ENCODE results near the gene MYO18B.

MYO18B gene

DNA sequence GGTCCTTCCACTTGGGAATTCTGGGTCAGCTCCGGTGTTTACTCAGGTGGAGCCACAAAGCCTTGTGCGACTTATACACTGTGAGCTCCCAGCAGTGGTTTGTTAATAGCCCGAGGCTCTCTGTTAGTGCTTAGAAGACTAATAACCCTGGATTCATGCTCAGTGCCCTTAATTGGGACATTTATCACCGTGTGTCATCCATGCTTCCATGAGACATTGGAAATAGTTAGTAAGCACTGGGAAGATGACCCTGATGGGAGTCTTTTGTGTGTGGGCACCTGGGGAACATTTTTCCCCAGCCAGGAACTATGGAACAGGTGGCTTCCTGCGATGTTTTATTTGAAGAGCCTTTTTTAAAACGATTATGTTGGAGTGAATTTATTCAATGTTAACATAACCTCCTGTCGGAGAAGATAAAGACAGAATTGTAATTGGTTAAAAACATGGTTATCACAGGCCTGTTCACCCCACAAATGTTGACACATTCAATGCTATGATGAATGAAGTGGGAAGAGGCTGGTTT lies 188.9 kb downstream of the MYO18B start:
- H3K4me1 ChIP-seq (ENCODE audit: control insufficient read depth, insufficient read depth, low read length), result peaks cover 32% of the 10 kb centered on the region
- no peaks in the 10 kb centered on the region for H3K27me3 ChIP-seq (ENCODE audit: control insufficient read depth, insufficient read depth, low read length)

DNA sequence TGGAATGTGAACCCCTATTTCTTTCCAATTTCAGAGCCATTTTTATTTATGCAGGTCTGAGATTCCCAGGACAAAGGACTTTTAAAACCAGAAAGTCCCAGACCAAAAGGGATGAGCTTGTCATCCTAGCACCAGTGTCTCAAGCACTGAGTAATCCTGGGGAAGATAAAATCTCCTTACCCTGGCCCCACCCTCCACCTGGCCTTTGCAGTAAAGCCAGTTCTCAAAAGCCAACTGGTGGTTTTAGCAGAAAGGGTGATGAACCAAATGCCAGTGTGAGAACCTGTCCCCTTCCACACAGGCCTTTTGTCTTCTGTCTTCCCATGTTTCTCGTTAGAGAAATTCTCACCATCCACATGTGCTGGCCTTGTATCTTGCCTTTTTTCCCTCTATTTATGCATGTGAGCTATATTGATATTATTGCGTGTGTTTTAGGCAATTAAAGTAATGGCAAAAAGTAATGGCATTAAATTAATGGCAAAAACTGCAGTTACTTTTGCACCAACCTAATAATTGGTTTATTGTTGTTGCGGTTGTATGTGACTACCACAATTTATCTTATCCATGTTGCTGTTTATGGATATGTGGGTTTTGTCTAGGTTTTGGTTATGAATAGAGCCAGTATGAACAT lies 191.3 kb downstream of the MYO18B start:
- peaks cover 35% of the 10 kb centered on the region for H3K4me1 ChIP-seq (ENCODE audit: control insufficient read depth, insufficient read depth, low read length)
- H3K9me3 ChIP-seq (ENCODE audit: control insufficient read depth, insufficient read depth, low read length), result no peaks in the 10 kb centered on the region
- H3K9ac ChIP-seq (ENCODE audit: low read depth, low read length), result no peak overlapping the region
- no peaks in the 10 kb centered on the region for H3K27me3 ChIP-seq (ENCODE audit: control insufficient read depth, insufficient read depth, low read length)
- no peaks in the 10 kb centered on the region for H3K36me3 ChIP-seq (ENCODE audit: control insufficient read depth, insufficient read depth, low read length)
- H3K4me3 ChIP-seq (ENCODE audit: low read depth, low read length), result no peak overlapping the region

More for the DNA sequence above, 188.9 kb downstream of the MYO18B start:
- no peak overlapping the region for H3K4me3 ChIP-seq (ENCODE audit: low read depth, low read length)
- H3K9me3 ChIP-seq (ENCODE audit: control insufficient read depth, insufficient read depth, low read length), result no peaks in the 10 kb centered on the region
- no peak overlapping the region for H3K9ac ChIP-seq (ENCODE audit: low read depth, low read length)
- no peaks in the 10 kb centered on the region for H3K36me3 ChIP-seq (ENCODE audit: control insufficient read depth, insufficient read depth, low read length)

- Histone ChIP-seq H3K36me3 (ENCODE audit: control insufficient read depth, insufficient read depth, low read length) (no peaks in the 10 kb centered on the region), H3K4me3 (ENCODE audit: low read depth, low read length) (peak overlapping the region; percentile 12), H3K4me1 (ENCODE audit: control insufficient read depth, insufficient read depth, low read length) (peaks cover 23% of the 10 kb centered on the region), H3K27me3 (ENCODE audit: control insufficient read depth, insufficient read depth, low read length) (no peaks in the 10 kb centered on the region), H3K9me3 (ENCODE audit: control insufficient read depth, insufficient read depth, low read length) (no peaks in the 10 kb centered on the region), H3K9ac (ENCODE audit: low read depth, low read length) (no peak overlapping the region)
These were observed 193.5 kb downstream of the MYO18B start for GRCh38 chr22:25935266-25936058.

DNA sequence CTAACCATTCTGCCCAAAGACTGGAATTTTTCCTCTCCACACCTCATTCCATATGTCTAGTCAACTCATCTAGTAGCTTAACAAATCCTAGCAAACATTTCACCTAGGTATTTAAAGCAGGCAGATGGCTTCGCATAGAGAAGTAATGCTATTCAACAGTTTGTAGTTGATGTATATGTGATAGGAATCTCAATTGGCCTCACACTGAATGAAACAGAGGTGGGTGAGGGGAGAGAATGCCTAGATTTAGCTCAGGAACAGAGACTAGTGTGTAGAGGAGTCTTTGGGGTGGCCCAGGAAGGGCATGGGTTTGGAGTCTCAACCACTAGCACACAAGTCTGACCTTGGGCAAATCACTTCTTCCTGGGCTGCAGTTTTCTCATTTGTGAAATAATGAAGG lies 196.2 kb downstream of the MYO18B start:
- peaks cover 25% of the 10 kb centered on the region for H3K4me1 ChIP-seq (ENCODE audit: control insufficient read depth, insufficient read depth, low read length)

DNA sequence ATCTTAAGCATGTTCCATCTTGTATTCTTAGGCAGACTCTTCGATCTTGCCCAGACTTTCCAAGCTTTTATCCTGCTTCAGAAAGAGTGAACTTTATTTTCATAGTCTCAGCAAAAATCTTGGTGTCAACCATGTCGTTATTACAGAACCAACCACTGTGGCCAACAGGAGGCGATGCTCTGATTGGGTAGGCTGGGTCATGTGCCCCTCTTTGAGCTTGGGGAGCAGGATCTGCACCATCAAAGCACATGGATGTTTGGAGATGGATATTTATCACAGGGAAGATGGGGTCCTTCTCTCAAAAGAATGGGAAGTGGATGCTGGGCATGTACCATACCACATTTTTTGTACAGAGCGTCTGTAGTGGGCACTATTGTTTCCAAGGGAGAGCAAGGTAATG lies 197.4 kb downstream of the MYO18B start:
- Histone ChIP-seq H3K9ac (ENCODE audit: low read depth, low read length) (no peak overlapping the region), H3K4me3 (ENCODE audit: low read depth, low read length) (no peak overlapping the region), H3K9me3 (ENCODE audit: control insufficient read depth, insufficient read depth, low read length) (no peaks in the 10 kb centered on the region), H3K27me3 (ENCODE audit: control insufficient read depth, insufficient read depth, low read length) (no peaks in the 10 kb centered on the region), H3K36me3 (ENCODE audit: control insufficient read depth, insufficient read depth, low read length) (no peaks in the 10 kb centered on the region), H3K4me1 (ENCODE audit: control insufficient read depth, insufficient read depth, low read length) (peaks cover 22% of the 10 kb centered on the region)

More for the DNA sequence above, 196.2 kb downstream of the MYO18B start:
- Histone ChIP-seq H3K27me3 (ENCODE audit: control insufficient read depth, insufficient read depth, low read length) (no peaks in the 10 kb centered on the region), H3K9ac (ENCODE audit: low read depth, low read length) (no peak overlapping the region), H3K36me3 (ENCODE audit: control insufficient read depth, insufficient read depth, low read length) (no peaks in the 10 kb centered on the region), H3K4me3 (ENCODE audit: low read depth, low read length) (no peak overlapping the region), H3K9me3 (ENCODE audit: control insufficient read depth, insufficient read depth, low read length) (no peaks in the 10 kb centered on the region)

GRCh38 chr22:25940479-25940878 lies 198.5 kb downstream of the MYO18B start:
- H3K4me1 ChIP-seq (ENCODE audit: control insufficient read depth, insufficient read depth, low read length), result peaks cover 17% of the 10 kb centered on the region
- no peaks in the 10 kb centered on the region for H3K9me3 ChIP-seq (ENCODE audit: control insufficient read depth, insufficient read depth, low read length)
- no peaks in the 10 kb centered on the region for H3K27me3 ChIP-seq (ENCODE audit: control insufficient read depth, insufficient read depth, low read length)
- H3K4me3 ChIP-seq (ENCODE audit: low read depth, low read length), result no peak overlapping the region
- H3K9ac ChIP-seq (ENCODE audit: low read depth, low read length), result no peak overlapping the region
- no peaks in the 10 kb centered on the region for H3K36me3 ChIP-seq (ENCODE audit: control insufficient read depth, insufficient read depth, low read length)

DNA sequence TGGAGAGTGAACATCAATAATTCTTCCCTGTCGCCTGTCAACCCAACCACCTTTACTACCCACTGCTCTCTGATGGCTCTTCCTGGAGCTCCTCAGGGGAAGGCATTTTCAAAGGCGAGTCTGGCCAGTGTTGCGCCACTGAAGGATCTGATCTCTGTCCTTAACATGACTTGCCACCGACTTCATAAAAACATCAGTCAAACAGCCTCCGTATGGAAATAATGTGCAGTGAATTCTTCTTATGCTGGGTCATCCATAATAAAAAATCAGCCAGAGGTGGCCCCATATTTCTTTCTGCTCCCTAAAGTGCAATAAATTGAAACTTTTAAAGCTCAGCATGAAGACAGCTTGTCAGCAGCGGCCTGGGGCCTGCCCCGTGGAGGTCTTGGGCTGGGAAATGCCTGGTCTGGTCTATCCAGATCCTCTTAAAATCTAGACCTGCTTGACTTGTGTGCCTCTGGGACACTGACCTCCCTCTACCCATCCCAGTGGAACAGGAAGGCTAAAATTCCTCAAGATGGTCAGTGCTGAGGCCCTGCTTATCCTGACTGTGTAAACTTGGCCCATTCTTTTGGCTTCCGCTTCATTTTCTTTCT lies 199.5 kb downstream of the MYO18B start:
- no peaks in the 10 kb centered on the region for H3K27me3 ChIP-seq (ENCODE audit: control insufficient read depth, insufficient read depth, low read length)
- H3K4me1 ChIP-seq (ENCODE audit: control insufficient read depth, insufficient read depth, low read length), result peaks cover 10% of the 10 kb centered on the region
- no peaks in the 10 kb centered on the region for H3K36me3 ChIP-seq (ENCODE audit: control insufficient read depth, insufficient read depth, low read length)
- H3K4me3 ChIP-seq (ENCODE audit: low read depth, low read length), result no peak overlapping the region
- no peaks in the 10 kb centered on the region for H3K9me3 ChIP-seq (ENCODE audit: control insufficient read depth, insufficient read depth, low read length)
- H3K9ac ChIP-seq (ENCODE audit: low read depth, low read length), result no peak overlapping the region

- H3K27me3 ChIP-seq (ENCODE audit: control insufficient read depth, insufficient read depth, low read length), result no peaks in the 10 kb centered on the region
- no peaks in the 10 kb centered on the region for H3K36me3 ChIP-seq (ENCODE audit: control insufficient read depth, insufficient read depth, low read length)
- peaks cover 10% of the 10 kb centered on the region for H3K4me1 ChIP-seq (ENCODE audit: control insufficient read depth, insufficient read depth, low read length)
- H3K9me3 ChIP-seq (ENCODE audit: control insufficient read depth, insufficient read depth, low read length), result no peaks in the 10 kb centered on the region
- no peak overlapping the region for H3K4me3 ChIP-seq (ENCODE audit: low read depth, low read length)
- no peak overlapping the region for H3K9ac ChIP-seq (ENCODE audit: low read depth, low read length)
These were observed 200.3 kb downstream of the MYO18B start for GRCh38 chr22:25942115-25942855.

- Histone ChIP-seq H3K4me3 (ENCODE audit: low read depth, low read length) (no peak overlapping the region), H3K9ac (ENCODE audit: low read depth, low read length) (no peak overlapping the region), H3K36me3 (ENCODE audit: control insufficient read depth, insufficient read depth, low read length) (no peaks in the 10 kb centered on the region), H3K9me3 (ENCODE audit: control insufficient read depth, insufficient read depth, low read length) (no peaks in the 10 kb centered on the region), H3K27me3 (ENCODE audit: control insufficient read depth, insufficient read depth, low read length) (no peaks in the 10 kb centered on the region), H3K4me1 (ENCODE audit: control insufficient read depth, insufficient read depth, low read length) (peaks cover 9% of the 10 kb centered on the region)
These were observed 200.9 kb downstream of the MYO18B start for GRCh38 chr22:25942856-25943411.

GRCh38 chr22:25950111-25950510 lies 208.1 kb downstream of the MYO18B start:
- no peaks in the 10 kb centered on the region for H3K36me3 ChIP-seq (ENCODE audit: control insufficient read depth, insufficient read depth, low read length)

GRCh38 chr22:25953276-25953675 lies 211.3 kb downstream of the MYO18B start:
- Histone ChIP-seq H3K27me3 (ENCODE audit: control insufficient read depth, insufficient read depth, low read length) (no peaks in the 10 kb centered on the region), H3K36me3 (ENCODE audit: control insufficient read depth, insufficient read depth, low read length) (no peaks in the 10 kb centered on the region), H3K4me1 (ENCODE audit: control insufficient read depth, insufficient read depth, low read length) (peaks cover 3% of the 10 kb centered on the region), H3K9me3 (ENCODE audit: control insufficient read depth, insufficient read depth, low read length) (no peaks in the 10 kb centered on the region), H3K4me3 (ENCODE audit: low read depth, low read length) (no peak overlapping the region), H3K9ac (ENCODE audit: low read depth, low read length) (no peak overlapping the region)

More at GRCh38 chr22:25950111-25950510, 208.1 kb downstream of the MYO18B start:
- Histone ChIP-seq H3K4me1 (ENCODE audit: control insufficient read depth, insufficient read depth, low read length) (peaks cover 3% of the 10 kb centered on the region), H3K4me3 (ENCODE audit: low read depth, low read length) (no peak overlapping the region), H3K9ac (ENCODE audit: low read depth, low read length) (no peak overlapping the region), H3K9me3 (ENCODE audit: control insufficient read depth, insufficient read depth, low read length) (no peaks in the 10 kb centered on the region), H3K27me3 (ENCODE audit: control insufficient read depth, insufficient read depth, low read length) (no peaks in the 10 kb centered on the region)

Measured in iPS-15b (cell line).